NCI-H748 treated with DMSO at 0.1 percent for 48 hours (cell line): ENCODE data around the gene SPSB2.
"Not testable (repeated sequence)": the region's sequence is repeated elsewhere in the genome, so short reads cannot be mapped to it uniquely, and the experiment has no call there.

Experiments used
- DNase-seq: peaks from one replicate; lab custom pipeline; 2025; lab: John Stamatoyannopoulos, UW

The SPSB2 gene

DNA sequence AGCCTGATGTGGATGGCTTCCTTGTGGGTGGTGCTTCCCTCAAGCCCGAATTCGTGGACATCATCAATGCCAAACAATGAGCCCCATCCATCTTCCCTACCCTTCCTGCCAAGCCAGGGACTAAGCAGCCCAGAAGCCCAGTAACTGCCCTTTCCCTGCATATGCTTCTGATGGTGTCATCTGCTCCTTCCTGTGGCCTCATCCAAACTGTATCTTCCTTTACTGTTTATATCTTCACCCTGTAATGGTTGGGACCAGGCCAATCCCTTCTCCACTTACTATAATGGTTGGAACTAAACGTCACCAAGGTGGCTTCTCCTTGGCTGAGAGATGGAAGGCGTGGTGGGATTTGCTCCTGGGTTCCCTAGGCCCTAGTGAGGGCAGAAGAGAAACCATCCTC lies 2.8 kb downstream of the SPSB2 start:
- not testable (repeated sequence) for DNase-seq

DNA sequence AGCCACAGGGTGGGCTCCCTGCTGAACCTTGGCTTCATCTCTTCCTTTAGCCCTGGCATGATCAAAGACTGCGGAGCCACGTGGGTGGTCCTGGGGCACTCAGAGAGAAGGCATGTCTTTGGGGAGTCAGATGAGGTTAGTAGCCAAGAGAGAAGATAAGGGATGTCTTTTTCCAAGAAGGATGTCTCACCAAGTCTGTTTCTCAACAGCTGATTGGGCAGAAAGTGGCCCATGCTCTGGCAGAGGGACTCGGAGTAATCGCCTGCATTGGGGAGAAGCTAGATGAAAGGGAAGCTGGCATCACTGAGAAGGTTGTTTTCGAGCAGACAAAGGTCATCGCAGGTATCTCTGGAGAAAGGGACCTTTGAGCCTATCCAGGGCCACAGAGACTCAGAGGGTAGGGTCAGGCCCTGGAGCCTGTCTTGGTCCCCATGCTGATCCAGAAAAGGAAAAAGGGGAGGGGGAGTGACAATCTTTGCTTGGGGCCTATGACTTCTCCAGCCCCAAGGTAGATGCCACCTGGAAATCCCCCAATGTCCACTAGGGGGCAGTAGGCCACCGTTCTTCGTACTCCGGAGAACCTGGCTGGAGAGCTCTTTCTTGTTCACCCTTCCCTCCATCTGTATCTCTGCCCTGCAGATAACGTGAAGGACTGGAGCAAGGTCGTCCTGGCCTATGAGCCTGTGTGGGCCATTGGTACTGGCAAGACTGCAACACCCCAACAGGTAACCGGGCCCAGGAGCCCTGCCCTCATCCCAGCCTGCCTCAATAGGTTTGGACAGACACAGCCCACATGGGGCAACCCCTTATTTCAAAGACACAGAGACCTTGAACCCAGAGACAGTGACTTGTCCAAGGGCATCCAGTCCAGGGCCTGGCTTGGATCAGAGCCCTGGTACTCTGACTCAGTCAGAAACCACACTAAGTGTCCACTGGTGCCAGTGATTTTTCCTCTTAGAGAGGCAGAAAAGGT lies 3.8 kb downstream of the SPSB2 start:
- peak; percentile 32 for DNase-seq

DNA sequence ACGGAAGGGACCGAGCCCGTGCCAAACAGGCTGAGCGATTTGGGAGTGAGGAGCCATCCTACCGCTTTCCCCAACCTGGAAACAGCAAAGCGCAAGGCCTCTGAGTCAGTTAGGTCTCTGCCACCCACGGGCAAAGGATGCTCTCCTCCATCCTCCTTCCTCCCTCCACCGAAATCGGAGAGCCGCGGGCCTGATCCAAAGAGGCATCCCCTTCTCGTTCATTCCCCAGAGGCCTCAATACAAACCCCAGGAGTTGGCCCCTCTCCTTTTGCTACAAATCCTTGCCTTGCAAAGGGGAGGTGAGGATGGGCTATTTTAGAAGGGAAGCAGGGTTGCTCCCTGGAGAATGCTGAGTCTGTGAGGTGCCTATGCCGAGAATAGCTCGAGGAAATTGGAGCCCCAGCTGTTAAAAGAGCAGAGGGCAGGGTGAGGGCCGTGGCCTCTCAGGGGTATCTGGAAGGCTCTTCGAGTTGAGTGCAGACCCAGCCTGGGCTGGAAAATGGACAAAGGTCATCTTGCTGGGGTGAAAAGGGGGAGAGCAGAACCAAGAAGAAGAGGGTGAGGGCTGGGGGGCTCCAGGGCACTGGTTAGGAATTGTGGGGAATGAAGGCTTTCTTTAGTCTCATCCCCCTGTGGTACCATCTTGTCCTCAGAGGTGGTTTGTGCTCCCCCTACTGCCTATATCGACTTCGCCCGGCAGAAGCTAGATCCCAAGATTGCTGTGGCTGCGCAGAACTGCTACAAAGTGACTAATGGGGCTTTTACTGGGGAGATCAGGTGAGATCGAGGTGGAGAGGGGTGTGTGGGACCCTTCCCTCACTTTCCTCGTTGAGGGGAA lies 4.7 kb downstream of the SPSB2 start:
- DNase-seq = no peak

DNA sequence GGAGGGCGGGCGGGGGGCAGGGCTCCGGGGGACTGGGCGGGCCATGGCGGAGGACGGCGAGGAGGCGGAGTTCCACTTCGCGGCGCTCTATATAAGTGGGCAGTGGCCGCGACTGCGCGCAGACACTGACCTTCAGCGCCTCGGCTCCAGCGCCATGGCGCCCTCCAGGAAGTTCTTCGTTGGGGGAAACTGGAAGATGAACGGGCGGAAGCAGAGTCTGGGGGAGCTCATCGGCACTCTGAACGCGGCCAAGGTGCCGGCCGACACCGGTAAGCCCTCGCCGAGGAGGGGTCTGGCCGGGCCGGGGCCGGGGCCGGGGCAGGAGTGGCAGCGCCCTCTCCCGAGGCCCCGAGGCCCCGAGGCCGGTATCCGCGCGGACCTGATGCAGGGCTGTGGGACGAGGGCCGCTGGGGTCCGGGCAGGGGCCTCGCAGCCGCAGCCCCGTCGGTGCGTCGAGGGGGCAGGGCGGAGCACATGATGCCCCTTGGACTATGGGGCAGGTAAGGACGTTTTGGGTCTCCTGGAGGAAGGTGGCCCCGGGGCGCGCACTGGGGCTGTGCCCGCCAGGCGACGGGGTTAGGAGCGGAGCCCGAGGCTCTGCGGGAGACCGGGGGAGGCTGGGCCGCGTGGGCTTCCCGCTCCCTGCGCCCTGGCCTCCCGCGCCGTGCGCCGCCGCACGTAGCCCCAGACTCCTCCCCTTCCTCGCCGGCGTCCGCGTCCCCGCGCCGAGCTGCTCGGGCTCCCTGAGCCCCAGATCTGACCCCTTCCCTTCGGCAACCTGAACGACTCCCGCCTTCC lies 5.5 kb downstream of the SPSB2 start, which contains the start of gene TPI1:
TPI1 (plus strand) TSS at position 119 of the 798 bp plus-strand sequence; CDS start at position 155, 36 bp downstream.
- DNase-seq = peak; percentile 25

DNA sequence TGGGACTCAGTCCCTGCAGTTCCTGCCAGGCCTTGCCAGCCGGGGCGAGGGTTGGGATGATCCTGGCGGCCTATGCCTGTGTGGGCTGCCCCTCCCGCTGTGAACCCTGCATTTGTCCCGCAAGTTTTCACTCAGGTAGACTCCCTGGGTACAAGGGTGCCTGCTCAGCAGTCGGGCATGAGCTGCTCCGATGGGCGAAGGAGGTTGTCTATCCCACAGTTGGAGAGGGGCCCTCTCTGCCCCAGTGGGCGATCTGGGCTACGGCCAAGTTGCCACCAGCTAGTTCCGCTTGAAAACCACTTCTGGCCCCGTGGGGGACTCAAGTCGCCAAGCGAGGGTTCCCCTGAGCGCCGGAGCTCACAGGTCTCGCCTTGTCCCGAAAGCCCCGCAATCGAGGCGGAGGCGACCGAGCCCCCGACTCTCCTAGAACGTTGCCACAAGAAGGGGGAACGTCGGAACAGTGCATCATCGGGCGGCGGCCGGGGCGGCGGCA lies 6.1 kb downstream of the SPSB2 start:
- DNase-seq = no peak

DNA sequence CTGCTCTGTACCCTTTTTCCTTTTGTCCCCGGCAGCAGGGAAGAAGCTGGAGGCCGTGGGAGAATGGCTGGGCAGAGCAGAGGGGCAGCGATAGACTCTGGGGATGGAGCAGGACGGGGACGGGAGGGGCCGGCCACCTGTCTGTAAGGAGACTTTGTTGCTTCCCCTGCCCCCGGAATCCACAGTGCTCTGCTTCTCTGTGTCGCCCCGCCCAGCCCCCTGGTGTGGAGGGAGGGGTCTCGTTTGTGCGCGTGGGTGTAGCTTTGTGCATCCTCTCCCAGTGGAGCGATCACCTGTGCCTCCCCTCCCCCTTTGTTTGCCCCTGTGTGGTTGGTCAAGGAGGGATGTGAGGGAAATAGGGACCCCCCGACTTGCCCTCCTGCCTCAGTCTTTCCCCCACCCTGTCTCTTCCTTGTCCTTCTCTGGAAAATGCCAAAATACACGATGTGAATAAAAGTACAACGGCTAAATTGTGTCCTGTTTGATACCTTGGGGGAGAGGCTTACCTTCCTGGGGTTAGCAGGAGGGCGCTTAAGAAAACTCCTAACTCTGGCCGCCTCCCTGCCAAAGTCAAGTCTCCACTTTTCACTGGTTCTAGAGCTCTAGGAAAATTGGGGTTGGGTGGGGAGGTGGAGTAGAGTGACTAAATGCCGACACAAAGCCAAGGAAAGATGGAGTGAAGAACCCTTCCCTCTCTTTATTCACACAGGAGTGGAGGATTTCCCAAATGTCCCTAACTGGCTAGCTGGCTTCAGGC lies 6.8 kb downstream of the SPSB2 start:
- no peak for DNase-seq

DNA sequence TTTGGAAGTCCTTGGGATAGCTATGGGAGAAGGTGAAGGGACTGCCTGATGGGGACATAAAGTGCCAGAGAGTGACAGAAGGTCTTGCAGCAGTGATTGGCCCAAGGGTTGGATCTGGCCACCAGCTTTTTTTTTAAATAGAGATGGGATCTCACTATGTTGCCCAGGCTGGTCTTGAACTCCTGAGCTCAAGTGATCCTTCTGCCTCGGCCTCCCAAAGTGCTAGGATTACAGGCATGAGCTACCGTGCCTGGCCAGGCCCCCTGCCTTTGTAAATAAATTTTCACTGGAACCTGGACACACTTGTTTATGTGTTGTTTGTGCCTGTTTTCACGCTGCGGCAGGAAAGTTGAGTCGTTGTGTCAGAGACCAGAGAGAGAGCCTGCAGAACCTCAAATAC lies 7.8 kb downstream of the SPSB2 start:
- DNase-seq = not testable (repeated sequence)

DNA sequence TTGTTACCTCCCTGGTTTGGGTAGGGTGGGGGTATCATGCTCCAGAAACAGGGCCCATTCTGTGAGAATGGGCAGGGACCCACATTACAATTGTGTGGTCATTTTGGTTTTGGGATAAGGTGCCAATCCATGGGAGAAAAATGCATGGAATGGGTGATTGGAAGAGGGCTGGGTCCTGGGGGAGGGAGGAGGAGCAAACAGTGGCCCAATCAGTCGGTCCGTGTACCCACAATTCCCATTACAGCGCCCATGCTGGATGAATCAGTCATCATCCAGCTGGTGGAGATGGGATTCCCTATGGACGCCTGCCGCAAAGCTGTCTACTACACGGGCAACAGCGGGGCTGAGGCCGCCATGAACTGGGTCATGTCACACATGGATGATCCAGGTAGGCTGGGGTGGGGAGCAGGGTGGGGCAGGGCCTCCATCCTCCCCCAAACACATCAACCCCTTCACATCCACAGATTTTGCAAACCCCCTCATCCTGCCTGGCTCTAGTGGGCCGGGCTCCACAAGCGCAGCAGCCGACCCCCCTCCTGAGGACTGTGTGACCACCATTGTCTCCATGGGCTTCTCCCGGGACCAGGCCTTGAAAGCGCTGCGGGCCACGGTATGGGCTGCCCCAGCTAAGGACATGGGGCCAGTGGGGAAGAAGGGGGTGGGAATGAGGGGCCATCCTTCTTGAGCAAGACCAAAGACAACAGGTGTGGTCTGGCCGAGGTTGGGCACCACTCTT lies 9.3 kb downstream of the SPSB2 start:
- no peak for DNase-seq

DNA sequence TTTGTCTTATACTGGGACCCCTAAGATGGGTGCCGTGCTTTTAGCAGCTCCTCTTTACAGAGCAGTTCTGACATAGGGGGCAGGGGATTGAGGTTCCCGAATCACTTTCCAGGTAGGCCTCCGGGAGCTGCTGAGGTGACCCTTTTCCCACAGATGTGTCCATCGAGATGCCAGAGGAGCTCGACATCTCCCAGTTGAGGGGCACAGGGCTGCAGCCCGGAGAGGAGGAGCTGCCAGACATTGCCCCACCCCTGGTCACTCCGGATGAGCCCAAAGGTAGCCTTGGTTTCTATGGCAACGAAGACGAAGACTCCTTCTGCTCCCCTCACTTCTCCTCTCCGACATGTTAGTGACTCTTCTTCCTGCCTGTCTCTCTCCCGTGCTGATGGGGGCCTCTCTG lies 10.1 kb downstream of the SPSB2 start:
- DNase-seq = no peak

DNA sequence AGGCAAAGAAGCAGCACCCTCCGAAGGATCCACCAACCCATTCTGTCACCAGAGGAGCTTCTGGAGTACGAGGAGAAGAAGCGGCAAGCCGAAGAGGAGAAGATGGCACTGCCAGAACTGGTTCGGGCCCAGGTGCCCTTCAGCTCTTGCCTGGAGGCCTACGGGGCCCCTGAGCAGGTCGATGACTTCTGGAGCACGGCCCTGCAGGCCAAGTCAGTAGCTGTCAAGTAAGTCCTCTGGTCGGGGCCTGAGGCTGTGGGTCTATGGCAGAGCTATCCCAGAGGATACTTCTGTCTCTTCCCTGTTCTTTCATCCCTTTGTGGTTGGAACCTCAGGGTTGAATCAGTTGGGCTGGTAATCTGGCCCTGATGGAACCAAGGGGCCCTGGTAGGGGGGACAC lies 11.7 kb downstream of the SPSB2 start:
- DNase-seq = no peak

DNA sequence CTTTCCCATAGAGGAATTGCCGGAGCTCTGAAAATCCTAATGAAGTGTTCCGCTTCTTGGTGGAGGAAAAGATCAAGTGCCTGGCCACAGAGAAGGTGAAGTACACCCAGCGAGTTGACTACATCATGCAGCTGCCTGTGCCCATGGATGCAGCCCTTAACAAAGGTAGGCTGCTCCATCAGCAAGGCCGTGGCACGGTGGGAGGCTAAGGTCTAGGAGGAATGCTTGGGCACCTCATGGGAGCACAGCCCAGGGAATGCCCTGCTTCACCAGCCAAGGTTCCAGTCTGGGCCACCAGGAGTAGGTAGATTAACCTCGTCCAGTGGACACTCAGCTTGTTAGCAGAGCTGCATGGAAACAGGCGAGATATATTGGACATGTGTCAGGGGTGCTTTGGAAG lies 12.2 kb downstream of the SPSB2 start:
- DNase-seq = no peak

DNA sequence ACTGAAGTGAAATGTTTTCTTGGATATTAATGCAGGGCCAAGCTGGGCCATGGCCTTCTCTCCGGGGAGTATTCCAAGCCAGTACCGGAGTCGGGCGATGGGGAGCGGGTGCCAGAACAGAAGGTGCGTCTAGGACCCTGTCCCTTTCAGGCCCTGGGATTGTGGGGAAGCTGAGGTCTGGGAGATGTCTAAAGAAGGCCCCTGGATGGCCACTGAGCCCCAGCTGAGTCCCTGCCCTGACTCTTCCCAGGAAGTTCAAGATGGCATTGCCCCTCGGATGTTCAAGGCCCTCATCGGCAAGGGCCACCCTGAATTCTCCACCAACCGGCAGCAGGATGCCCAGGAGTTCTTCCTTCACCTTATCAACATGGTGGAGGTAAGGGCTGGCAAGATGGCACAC lies 13.0 kb downstream of the SPSB2 start:
- DNase-seq = no peak

DNA sequence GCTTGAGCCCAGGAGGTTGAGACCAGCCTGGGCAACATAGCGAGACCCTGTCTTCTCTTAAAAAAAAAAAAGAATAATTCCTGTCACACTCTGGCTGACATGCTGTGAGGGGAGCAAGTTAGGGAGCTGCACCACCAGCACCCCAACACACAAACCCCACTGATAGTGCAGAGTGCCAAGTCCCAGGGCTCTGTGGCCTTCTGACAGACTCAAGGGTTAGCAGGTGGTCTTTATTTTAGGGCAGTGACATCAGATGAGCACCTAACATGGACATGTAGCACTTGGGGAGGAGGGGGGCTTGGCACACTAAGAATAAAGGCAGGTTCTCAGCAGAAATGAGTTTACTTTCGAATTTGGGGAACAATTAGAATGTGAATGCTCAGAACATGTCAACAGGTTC lies 14.3 kb downstream of the SPSB2 start:
- no peak for DNase-seq

DNA sequence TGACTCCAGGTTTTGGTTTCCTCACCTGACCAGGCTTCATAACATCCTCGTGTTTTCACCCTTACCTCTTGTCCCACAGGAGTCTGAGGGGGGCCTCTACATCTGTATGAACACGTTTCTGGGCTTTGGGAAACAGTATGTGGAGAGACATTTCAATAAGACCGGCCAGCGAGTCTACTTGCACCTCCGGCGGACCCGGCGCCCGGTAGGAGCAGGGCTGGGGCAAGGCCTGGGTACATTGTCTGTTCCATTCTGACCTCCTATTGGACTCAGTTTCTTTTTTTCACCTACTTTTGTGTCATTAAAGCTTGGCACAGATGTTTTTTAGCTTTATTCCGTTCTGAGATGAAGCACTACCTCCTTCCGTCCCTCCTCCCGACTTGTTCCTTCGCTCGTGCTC lies 17.8 kb downstream of the SPSB2 start:
- no peak for DNase-seq

DNA sequence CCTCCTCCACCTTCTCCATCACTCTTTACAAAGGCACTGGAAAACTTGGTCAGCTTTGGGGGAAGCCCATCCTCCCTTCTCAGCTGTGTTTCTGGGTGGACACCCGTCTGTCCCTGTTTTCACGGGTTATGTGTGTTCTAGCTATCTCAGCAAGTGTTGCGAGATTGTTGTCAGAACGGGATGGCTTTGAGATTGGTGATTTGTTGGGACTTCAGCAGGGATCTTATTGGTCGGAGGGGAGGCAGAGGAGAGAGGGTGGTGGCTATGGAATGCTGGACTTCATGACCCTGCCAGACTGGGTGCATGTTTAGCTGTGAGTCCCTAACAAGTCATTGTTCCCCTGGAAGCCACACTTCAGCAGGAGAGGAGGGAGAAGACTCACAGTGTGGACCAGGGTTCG lies 19.1 kb downstream of the SPSB2 start:
- DNase-seq = no peak

DNA sequence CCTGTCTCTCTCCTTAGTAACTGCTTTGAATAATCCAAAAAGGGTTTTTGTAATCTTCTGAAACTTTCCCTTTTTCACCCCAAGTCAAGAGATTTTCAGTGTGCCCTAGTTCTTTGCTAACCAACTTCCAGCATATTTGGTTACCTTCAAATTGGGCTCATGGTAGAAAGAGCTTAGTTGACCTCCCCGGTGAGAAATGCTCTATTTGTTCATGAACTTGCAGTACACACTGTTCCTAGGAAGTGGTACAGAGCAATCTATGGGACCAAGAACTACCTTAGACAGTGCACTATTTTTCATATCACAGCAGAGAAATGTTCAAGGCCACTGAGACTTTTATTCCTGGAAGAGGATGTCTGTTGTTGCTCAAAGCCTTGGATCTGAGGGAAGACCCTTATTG lies 19.5 kb downstream of the SPSB2 start:
- no peak for DNase-seq

DNA sequence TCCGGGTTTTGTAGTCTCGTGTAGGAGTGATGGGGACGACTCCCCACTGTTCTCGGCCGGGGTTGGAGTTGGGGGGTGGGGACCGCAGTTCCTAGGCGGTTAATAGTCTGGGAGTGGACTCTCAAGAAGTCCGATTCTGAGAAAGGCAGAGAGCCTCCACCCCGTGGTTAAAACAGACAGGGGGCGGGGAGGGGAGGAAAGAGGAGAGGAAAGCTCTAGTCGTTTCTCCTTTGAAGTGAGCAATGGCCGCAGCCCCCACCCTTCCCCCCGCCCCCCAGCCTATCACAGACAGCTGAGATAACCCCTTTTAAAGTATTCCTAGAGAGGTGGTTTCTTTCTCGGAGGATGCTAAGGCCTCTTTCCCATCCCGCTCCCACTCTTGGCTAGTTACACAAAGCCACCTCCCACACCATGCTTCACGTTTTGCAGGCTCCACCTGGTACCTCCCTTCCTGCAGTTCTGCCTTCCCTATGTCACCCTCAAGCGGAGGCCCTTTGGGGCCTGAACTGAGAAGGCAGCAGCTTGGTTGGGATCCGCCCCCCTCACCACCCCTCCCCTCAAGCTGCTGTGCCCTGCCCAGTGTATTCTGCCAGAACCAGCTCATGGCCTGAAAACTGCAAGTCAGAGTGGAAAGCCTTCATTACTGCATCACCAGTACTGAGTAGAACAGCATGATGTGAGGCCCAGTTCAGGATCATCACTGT lies 20.3 kb downstream of the SPSB2 start:
- DNase-seq = no peak

DNA sequence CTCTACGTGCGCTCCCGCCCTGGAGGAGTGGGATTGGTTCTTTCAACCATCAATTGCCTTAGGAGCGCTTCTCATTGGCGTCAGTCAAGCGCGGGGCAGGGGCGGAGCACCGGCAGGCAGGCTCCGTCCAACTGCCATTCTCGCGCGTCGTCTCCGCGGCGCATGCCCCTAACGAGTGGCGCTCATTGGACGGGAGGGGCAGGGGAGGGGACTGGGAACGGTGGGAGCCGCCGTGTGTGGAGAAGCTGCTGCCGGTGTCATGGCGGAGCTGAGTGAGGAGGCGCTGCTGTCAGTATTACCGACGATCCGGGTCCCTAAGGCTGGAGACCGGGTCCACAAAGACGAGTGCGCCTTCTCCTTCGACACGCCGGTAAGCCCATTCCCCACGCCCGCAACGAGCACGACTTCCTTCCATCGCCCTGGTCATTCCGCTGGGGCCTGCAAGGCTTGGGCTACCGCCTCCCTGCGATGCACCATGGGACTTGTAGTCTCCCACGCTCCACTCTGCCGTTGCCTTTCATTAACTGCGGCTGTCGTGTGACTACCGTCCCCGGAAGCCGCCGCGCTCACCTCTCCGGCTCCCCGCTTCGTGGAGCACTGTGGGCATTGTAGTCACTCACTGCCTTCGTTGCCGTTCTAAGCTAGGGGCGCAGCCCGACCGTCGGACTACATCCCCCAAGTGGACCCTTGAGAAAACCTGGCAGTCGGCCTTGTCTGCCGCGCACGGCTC lies 21.0 kb downstream of the SPSB2 start, which contains the start of gene USP5:
USP5 (plus strand) TSS at position 230 of the 730 bp plus-strand sequence; CDS start at position 260, 30 bp downstream.
- peak; percentile 90 for DNase-seq
